Transverse colon (tissue), 4 donors: Measurements from ENCODE around the gene TMBIM6. TPM values are rescaled to one million over a fixed set of nuclear protein-coding genes. Genes with fewer than 3 reads are reported as not detected.

Source experiments
- DNase-seq: peaks from one replicate; pipeline ENCODE4 v3.0.0-alpha.2; 2019
- H3K27ac ChIP-seq, 4 donors: fragments of 200-600 bp; sonication (generic); 2 replicates each; pipeline ENCODE4 v1.5.1; 2016 to 2018; ENCODE audit warnings: inconsistent platforms in 4 of 4
- H3K27me3 ChIP-seq: fragments of 200-600 bp; sonication (generic); 2 replicates; pipeline ENCODE4 v1.5.1; 2017; ENCODE audit warnings: inconsistent platforms
- H3K36me3 ChIP-seq, 4 donors: fragments of 200-600 bp; sonication (generic); 2 replicates each; pipeline ENCODE4 v1.5.1; 2017 to 2019; ENCODE audit warnings: inconsistent platforms in 4 of 4
- H3K4me1 ChIP-seq, 4 donors: fragments of 200-600 bp; sonication (generic); 2 replicates each; pipeline ENCODE4 v1.5.1; 2017 to 2020; ENCODE audit warnings: inconsistent platforms in 4 of 4
- H3K4me3 ChIP-seq, 4 donors: fragments of 200-600 bp; sonication (generic); 1 replicate in 1 of 4; 2 replicates in 3 of 4; pipeline versions ENCODE4 v1.5.1 to v1.6.1; 2017 to 2019; ENCODE audit warnings: inconsistent platforms in 4 of 4
- H3K9me3 ChIP-seq, 2 donors: fragments of 200-600 bp; sonication (generic); 2 replicates each; pipeline ENCODE4 v1.5.1; 2017 to 2019; ENCODE audit warnings: inconsistent platforms in 2 of 2
- EP300 ChIP-seq: sonication (generic); formaldehyde crosslinking; IDR thresholded peaks from one replicate; pipeline ENCODE4 v1.6.1; 2017; ENCODE audit warnings: antibody characterized with exemption, low read depth
- POLR2A ChIP-seq: fragments of 450-650 bp; IDR thresholded peaks from one replicate; pipeline ENCODE4 v1.6.1; 2016; ENCODE audit warnings: antibody characterized with exemption, mild to moderate bottlenecking, moderate library complexity
- POLR2AphosphoS5 ChIP-seq, 3 donors: sonication (generic); formaldehyde crosslinking; IDR thresholded peaks; one replicate each; pipeline ENCODE4 v1.6.1; 2016; ENCODE audit warnings: antibody characterized with exemption in 3 of 3
- WGBS, 2 donors: methylation state at CpG; one replicate each; pipeline ENCODE4 v1.1.5; 2018; ENCODE audit warnings: low coverage in 1 of 2; 5-methylcytosine and 5-hydroxymethylcytosine counted together
- in situ Hi-C, 4 donors: fragments of 200-750 bp; cut with MboI; loops; one replicate each; pipeline versions ENCODE4 v1.15.0 to v1.15.1; 2017; ENCODE audit warnings: low sequenced_read_pairs in 3 of 4, low pct_ligation_motif_present in 1 of 4, low pct_unique_long_range_greater_than_20kb in 1 of 4
- intact Hi-C: fragments of 100-400 bp; cut with DNase I; formaldehyde crosslinking; loops from one replicate; pipeline ENCODE4 v1.15.1; 2023; ENCODE audit warnings: low total_unique reads
- total RNA-seq, 4 donors: library from RNA; depleted of rRNA; stranded (reverse); fragments of >200 nt; gene quantifications; one replicate each; pipeline ENCODE4 v1.1.0, GENCODE V29; 2016
- TF ChIP-seq, protein P1 (sequence below), 5 experiments: fragments of 200-600 bp in 3 of 5; fragments of 450-650 bp in 2 of 5; sonication (generic) in 3 of 5; IDR thresholded peaks; 1 replicate in 2 of 5; 2 replicates in 3 of 5; pipeline ENCODE4 v1.5.1; 2016 to 2017; ENCODE audit warnings: antibody characterized with exemption in 5 of 5, inconsistent platforms in 3 of 5, mild to moderate bottlenecking in 2 of 5, moderate library complexity in 1 of 5

Gene TMBIM6
- total RNA-seq, 4 donors from 2014 or later: 234 to 709 (median 558) TPM

DNA sequence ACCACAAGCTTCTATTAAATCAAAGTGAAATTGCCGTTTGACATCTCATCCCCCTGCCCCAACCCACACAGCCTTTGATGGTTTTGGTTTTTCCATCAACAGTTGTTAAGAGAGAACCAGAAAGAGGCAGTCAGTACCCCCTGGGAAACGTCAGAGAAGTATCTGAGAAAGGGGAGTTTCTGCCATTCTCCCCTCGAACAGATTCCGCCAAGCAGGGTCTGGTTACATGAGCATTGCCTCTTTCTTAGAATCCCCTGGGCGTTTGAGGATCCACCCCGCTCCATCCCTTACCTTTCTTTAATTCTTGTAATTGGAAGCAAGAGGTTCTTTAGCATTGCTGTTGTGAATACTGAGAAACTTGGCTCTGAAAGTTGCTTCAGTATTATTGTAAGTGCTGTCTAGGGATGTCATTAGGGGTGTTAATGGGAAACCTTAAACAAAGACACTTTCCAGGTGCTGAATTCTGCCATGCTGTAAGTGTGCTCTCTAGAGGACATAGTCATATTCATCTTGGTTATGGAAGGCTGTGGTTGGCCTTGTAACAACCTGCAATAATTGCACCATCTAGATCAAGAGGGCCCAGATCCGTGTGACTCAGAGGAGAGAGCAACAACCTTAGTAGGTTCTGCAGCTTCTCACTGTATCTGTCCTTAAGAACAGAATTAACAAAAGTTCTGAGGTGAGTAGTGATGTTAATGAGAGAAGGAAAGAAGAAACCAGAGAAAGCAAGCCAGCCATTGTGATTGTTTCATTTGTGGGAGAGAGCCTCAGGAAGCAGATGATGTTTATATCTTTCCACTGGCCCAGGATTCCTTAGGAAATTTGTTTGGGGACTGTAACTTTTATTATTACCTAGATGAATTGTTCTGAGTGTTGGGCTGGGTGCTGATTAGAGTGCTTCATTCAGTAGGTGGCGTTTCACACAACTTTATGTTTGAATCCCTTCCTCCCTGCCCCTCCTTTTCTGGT, 9.0 kb downstream of the TMBIM6 start:
- Histone ChIP-seq H3K27ac (peak overlapping the region in 1 of 4 donors; percentile 4), H3K9me3 (no peaks in the 10 kb centered on the region), H3K4me3 (no peak overlapping the region), H3K27me3 (no peaks in the 10 kb centered on the region), H3K4me1 (peaks cover 26 to 94% (median 37%) of the 10 kb centered on the region in 4 donors), H3K36me3 (peaks cover 0 to 32% (median 13%) of the 10 kb centered on the region in 4 donors)
- DNase-seq: no peak
- in situ Hi-C loops (no loop called here), intact Hi-C loops (no loop called here)
- TF ChIP-seq, protein P1, sequence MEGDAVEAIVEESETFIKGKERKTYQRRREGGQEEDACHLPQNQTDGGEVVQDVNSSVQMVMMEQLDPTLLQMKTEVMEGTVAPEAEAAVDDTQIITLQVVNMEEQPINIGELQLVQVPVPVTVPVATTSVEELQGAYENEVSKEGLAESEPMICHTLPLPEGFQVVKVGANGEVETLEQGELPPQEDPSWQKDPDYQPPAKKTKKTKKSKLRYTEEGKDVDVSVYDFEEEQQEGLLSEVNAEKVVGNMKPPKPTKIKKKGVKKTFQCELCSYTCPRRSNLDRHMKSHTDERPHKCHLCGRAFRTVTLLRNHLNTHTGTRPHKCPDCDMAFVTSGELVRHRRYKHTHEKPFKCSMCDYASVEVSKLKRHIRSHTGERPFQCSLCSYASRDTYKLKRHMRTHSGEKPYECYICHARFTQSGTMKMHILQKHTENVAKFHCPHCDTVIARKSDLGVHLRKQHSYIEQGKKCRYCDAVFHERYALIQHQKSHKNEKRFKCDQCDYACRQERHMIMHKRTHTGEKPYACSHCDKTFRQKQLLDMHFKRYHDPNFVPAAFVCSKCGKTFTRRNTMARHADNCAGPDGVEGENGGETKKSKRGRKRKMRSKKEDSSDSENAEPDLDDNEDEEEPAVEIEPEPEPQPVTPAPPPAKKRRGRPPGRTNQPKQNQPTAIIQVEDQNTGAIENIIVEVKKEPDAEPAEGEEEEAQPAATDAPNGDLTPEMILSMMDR (IDR thresholded peaks at IDR 0.05): no peak
- peak in 1 of 3 donors; percentile 12 for TF ChIP-seq POLR2AphosphoS5 (IDR thresholded peaks at IDR 0.05)
- WGBS, 2 donors: 52 to 81% methylated on average over 6 to 8 of the region's 8 CpGs

DNA sequence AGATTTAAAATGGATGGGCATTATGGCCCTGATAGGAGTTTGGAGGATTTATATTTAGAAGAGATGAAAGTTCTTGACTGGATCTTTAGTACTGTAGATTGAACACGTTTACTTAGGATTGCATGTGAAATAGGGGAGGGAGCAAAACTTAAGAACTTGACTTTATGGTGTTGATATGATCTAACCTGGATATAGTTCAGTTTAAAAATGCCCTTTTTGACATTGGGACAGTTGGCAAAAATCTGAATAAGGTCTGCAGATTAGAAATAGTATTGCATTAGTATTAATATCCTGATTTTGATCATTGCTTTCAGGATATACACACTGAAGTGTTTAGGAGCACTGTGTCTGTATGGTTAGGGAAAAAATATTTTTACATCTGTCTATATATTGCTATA, 9.6 kb downstream of the TMBIM6 start:
- in situ Hi-C loops (no loop called here), intact Hi-C loops (no loop called here)
- TF ChIP-seq EP300 (no peak), POLR2A (no peak), POLR2AphosphoS5 (IDR thresholded peaks at IDR 0.05) (no peak)
- TF ChIP-seq, protein P1 (IDR thresholded peaks at IDR 0.05): no peak
- Histone ChIP-seq H3K9me3 (no peaks in the 10 kb centered on the region), H3K36me3 (peaks cover 0 to 39% (median 16%) of the 10 kb centered on the region in 4 donors), H3K4me3 (no peak overlapping the region), H3K27me3 (no peaks in the 10 kb centered on the region), H3K27ac (no peak overlapping the region), H3K4me1 (peaks cover 26 to 87% (median 36%) of the 10 kb centered on the region in 4 donors)
- DNase-seq: no peak
- WGBS, 2 donors: 10 to 16% methylated on average over 1 of the region's 1 CpG

DNA sequence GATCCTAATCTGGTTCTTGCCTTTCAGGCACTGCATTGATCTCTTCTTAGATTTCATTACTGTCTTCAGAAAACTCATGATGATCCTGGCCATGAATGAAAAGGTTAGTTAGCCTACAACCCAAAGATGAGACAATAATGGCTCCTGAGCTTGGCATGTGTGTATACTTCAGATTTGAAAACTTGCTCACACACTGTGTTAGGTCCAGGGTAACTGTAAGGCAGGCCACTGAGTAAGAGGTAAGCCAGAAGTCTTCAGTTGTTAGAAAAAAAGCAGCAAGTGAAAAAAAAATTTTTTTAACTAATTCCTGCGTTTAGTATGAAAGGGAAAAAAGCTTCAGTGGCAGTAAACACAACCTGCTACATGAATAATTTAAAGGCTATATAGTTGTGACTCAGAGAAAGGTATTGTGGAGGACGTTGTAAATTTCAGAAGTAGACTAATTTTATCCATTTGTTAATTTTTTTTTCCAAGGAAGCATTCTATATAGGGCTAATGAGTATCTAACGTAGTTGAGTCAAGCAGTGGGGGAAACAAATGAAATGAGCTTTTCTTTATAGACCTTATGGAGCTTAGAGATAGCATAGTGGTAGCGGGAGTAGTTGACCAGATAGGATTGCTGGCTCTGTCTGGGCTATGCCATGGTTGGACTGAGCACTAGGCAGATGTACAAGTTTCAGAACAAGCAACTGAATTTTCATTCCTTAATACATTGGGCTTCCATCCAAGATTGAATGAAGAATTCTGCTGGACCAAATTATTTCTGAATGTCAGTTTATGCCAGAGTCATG, 20.5 kb downstream of the TMBIM6 start:
- H3K27ac ChIP-seq: no peak overlapping the region

More for the DNA sequence above, 20.5 kb downstream of the TMBIM6 start:
- DNase-seq: no peak
- in situ Hi-C loops (no loop called here), intact Hi-C loops (loop anchor here (5.0 kb wide), 1 partner anchor 80 kb away; the partner anchor contains the start of gene BCDIN3D)
- Histone ChIP-seq H3K36me3 (peaks cover 0 to 77% (median 38%) of the 10 kb centered on the region in 4 donors), H3K4me1 (no peaks in the 10 kb centered on the region), H3K4me3 (no peak overlapping the region), H3K9me3 (no peaks in the 10 kb centered on the region), H3K27me3 (no peaks in the 10 kb centered on the region)
- 79 to 83% methylated on average over 4 of the region's 4 CpGs for WGBS, 2 donors
- TF ChIP-seq EP300 (no peak), POLR2A (no peak), POLR2AphosphoS5 (IDR thresholded peaks at IDR 0.05) (no peak)
- TF ChIP-seq, protein P1 (IDR thresholded peaks at IDR 0.05): no peak
